HEK293 (cell line): ENCODE measurements around the gene SH3GL1.

Experiments used
- CTCF ChIA-PET: fragments of 350-600 bp; formaldehyde crosslinking; extraction: SDS; loops from one replicate; lab custom pipeline; 2021; ENCODE audit warnings: antibody characterized with exemption; lab: Yijun Ruan, JAX
- POLR2A ChIA-PET: fragments of 300-600 bp; formaldehyde crosslinking; extraction: SDS; loops from one replicate; lab custom pipeline; 2020; ENCODE audit warnings: antibody characterized with exemption, inconsistent platforms; lab: Yijun Ruan, JAX
- H3K27ac ChIP-seq: fragments of 200-500 bp; sonication (Bioruptor generic); 2 replicates; pipeline ENCODE4 v1.5.1; 2014; ENCODE audit warnings: low read depth, low read length, control low read depth, inconsistent platforms; ENCODE audit errors: extremely low read depth
- H3K36me3 ChIP-seq, 2 experiments: fragments of 200-500 bp in 1 of 2; sonication (Bioruptor generic) in 1 of 2; 1 replicate in 1 of 2; 2 replicates in 1 of 2; pipeline ENCODE4 v1.5.1; 2014 to 2017; ENCODE audit warnings: inconsistent platforms in 2 of 2, low read length in 2 of 2; ENCODE audit not compliant: control insufficient read depth in 2 of 2, insufficient read depth in 1 of 2
- H3K4me1 ChIP-seq: fragments of 200-500 bp; sonication (Bioruptor generic); 2 replicates; pipeline ENCODE4 v1.5.1; 2014; ENCODE audit warnings: mild to moderate bottlenecking, low read length, inconsistent platforms; ENCODE audit not compliant: control insufficient read depth, insufficient read depth
- H3K4me3 ChIP-seq: 2 replicates; pipeline ENCODE4 v1.5.1; 2011; ENCODE audit warnings: low read depth, mild to moderate bottlenecking, control low read depth, low read length, moderate library complexity
- H3K9me3 ChIP-seq: fragments of 200-500 bp; sonication (Bioruptor generic); 2 replicates; pipeline ENCODE4 v1.5.1; 2014; ENCODE audit warnings: low read depth, low read length, inconsistent platforms; ENCODE audit not compliant: control insufficient read depth, insufficient read depth
- FEZF1 ChIP-seq: fragments of 450-650 bp; formaldehyde crosslinking; IDR thresholded peaks from 2 replicates; pipeline ENCODE4 v1.5.1; 2016; ENCODE audit warnings: missing biosample characterization, missing genetic modification characterization
- GLIS1 ChIP-seq: fragments of 450-650 bp; formaldehyde crosslinking; IDR thresholded peaks from 2 replicates; pipeline ENCODE4 v1.5.1; 2016; ENCODE audit warnings: missing biosample characterization, missing genetic modification characterization
- KLF9 ChIP-seq: fragments of 450-650 bp; formaldehyde crosslinking; IDR thresholded peaks from 2 replicates; pipeline ENCODE4 v1.5.1; 2016; ENCODE audit warnings: missing biosample characterization, missing genetic modification characterization, low read depth
- MZF1 ChIP-seq: fragments of 450-650 bp; formaldehyde crosslinking; IDR thresholded peaks from 2 replicates; pipeline ENCODE4 v1.5.1; 2017; ENCODE audit warnings: missing biosample characterization, missing genetic modification characterization, borderline replicate concordance
- PRDM2 ChIP-seq: fragments of 450-650 bp; formaldehyde crosslinking; IDR thresholded peaks from 2 replicates; pipeline ENCODE4 v1.5.1; 2016; ENCODE audit warnings: missing biosample characterization, missing genetic modification characterization, borderline replicate concordance
- SP7 ChIP-seq: fragments of 450-650 bp; formaldehyde crosslinking; IDR thresholded peaks from 2 replicates; pipeline ENCODE4 v1.5.1; 2016; ENCODE audit warnings: missing biosample characterization, missing genetic modification characterization
- TRIM28 ChIP-seq: IDR thresholded peaks from 2 replicates; pipeline ENCODE4 v1.6.1; 2011; ENCODE audit warnings: low read length, control low read depth, borderline replicate concordance
- ZBTB17 ChIP-seq: fragments of 450-650 bp; formaldehyde crosslinking; IDR thresholded peaks from 2 replicates; pipeline ENCODE4 v1.5.1; 2016; ENCODE audit warnings: missing biosample characterization, missing genetic modification characterization
- ZBTB20 ChIP-seq: fragments of 450-650 bp; formaldehyde crosslinking; IDR thresholded peaks from 2 replicates; pipeline ENCODE4 v1.5.1; 2016; ENCODE audit warnings: missing biosample characterization, missing genetic modification characterization
- ZBTB7A ChIP-seq: fragments of 450-650 bp; formaldehyde crosslinking; IDR thresholded peaks from 2 replicates; pipeline ENCODE4 v1.5.1; 2016; ENCODE audit warnings: low read depth, missing biosample characterization, missing genetic modification characterization
- ZNF121 ChIP-seq: fragments of 450-650 bp; formaldehyde crosslinking; IDR thresholded peaks from 2 replicates; pipeline ENCODE4 v1.5.1; 2016; ENCODE audit warnings: missing biosample characterization, missing genetic modification characterization
- ZNF157 ChIP-seq: fragments of 450-650 bp; formaldehyde crosslinking; IDR thresholded peaks from 2 replicates; pipeline ENCODE4 v1.5.1; 2016; ENCODE audit warnings: missing biosample characterization, missing genetic modification characterization
- ZNF169 ChIP-seq: fragments of 450-650 bp; formaldehyde crosslinking; IDR thresholded peaks from 2 replicates; pipeline ENCODE4 v1.5.1; 2016; ENCODE audit warnings: missing biosample characterization, missing genetic modification characterization
- ZNF24 ChIP-seq: fragments of 450-650 bp; formaldehyde crosslinking; IDR thresholded peaks from 2 replicates; pipeline ENCODE4 v1.5.1; 2016; ENCODE audit warnings: missing biosample characterization, missing genetic modification characterization
- ZNF292 ChIP-seq: fragments of 450-650 bp; formaldehyde crosslinking; IDR thresholded peaks from 2 replicates; pipeline ENCODE4 v1.5.1; 2016; ENCODE audit warnings: low read depth, missing biosample characterization, missing genetic modification characterization, borderline replicate concordance
- ZNF335 ChIP-seq: fragments of 450-650 bp; formaldehyde crosslinking; conservative IDR thresholded peaks from 2 replicates; pipeline ENCODE4 v1.5.1; 2016; ENCODE audit warnings: missing biosample characterization, missing genetic modification characterization
- ZNF341 ChIP-seq: fragments of 450-650 bp; formaldehyde crosslinking; IDR thresholded peaks from 2 replicates; pipeline ENCODE4; 2016; ENCODE audit warnings: low read depth, missing biosample characterization, missing genetic modification characterization
- ZNF548 ChIP-seq: fragments of 450-650 bp; formaldehyde crosslinking; IDR thresholded peaks from 2 replicates; pipeline ENCODE4 v1.5.1; 2016; ENCODE audit warnings: missing biosample characterization, missing genetic modification characterization
- ZNF600 ChIP-seq: fragments of 450-650 bp; formaldehyde crosslinking; IDR thresholded peaks from 2 replicates; pipeline ENCODE4 v1.5.1; 2016; ENCODE audit warnings: missing biosample characterization, missing genetic modification characterization
- ZNF621 ChIP-seq: fragments of 450-650 bp; formaldehyde crosslinking; IDR thresholded peaks from 2 replicates; pipeline ENCODE4 v1.5.1; 2017; ENCODE audit warnings: missing biosample characterization, missing genetic modification characterization
- ZNF664 ChIP-seq: fragments of 450-650 bp; formaldehyde crosslinking; IDR thresholded peaks from 2 replicates; pipeline ENCODE4 v1.5.1; 2016; ENCODE audit warnings: missing biosample characterization, missing genetic modification characterization
- ZNF837 ChIP-seq: fragments of 450-650 bp; formaldehyde crosslinking; IDR thresholded peaks from 2 replicates; pipeline ENCODE4 v1.5.1; 2016; ENCODE audit warnings: missing biosample characterization, missing genetic modification characterization
- TF ChIP-seq, protein P1 (sequence below): fragments of 450-650 bp; formaldehyde crosslinking; optimal IDR thresholded peaks from 2 replicates; pipeline ENCODE3; 2016; ENCODE audit warnings: missing biosample characterization, mild to moderate bottlenecking, missing genetic modification characterization
- TF ChIP-seq, protein P2 (sequence below): fragments of 450-650 bp; formaldehyde crosslinking; IDR thresholded peaks from 2 replicates; pipeline ENCODE4 v1.5.1; 2016; ENCODE audit warnings: missing biosample characterization, missing genetic modification characterization

The SH3GL1 gene

DNA sequence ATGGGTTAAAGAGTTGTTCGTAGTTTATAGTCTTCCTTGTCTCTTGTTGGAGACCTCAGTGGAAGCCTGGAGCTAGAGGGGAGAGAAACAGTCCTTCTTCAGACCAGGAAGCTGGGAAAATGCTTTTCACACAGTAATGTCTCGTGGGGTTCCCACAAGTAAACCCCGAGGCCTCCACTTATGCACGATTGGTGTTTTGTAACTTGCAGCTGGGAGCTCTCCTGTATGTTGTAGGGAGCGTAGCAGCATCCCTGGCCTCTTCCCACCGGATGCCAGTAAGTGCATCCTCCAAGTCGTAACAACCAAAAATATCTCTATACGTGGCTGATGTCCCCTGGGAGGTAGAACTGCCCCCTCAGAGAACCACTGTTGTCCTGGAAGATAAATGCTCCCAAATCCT lies 5.6 kb upstream of the SH3GL1 start:
- no peak overlapping the region for H3K27ac ChIP-seq
- peaks cover 39 to 63% of the 10 kb centered on the region in 2 experiments for H3K36me3 ChIP-seq
- ChIA-PET POLR2A (interaction anchor here (2.4 kb wide), 1 partner anchor 10 kb away, joined by 9 read pairs; no protein-coding TSS in a partner anchor), CTCF (interaction anchor here (0.6 to 0.7 kb wide), 3 partner anchors 9 to 434 kb away, joined by 3 to 6 read pairs (median 3); no protein-coding TSS in a partner anchor)
- TF ChIP-seq ZNF621 (no peak), ZNF292 (tag by site-specific recombination) (no peak), GLIS1 (tag by site-specific recombination) (peak; percentile 46), ZNF548 (tag by site-specific recombination) (no peak)
- H3K9me3 ChIP-seq = no peaks in the 10 kb centered on the region
- H3K4me1 ChIP-seq = no peaks in the 10 kb centered on the region
- H3K4me3 ChIP-seq = no peak overlapping the region

- H3K4me1 ChIP-seq = no peaks in the 10 kb centered on the region
- H3K9me3 ChIP-seq = no peaks in the 10 kb centered on the region
- H3K4me3 ChIP-seq = peak overlapping the region; percentile 94
- H3K36me3 ChIP-seq = peaks cover 17 to 37% of the 10 kb centered on the region in 2 experiments
- POLR2A ChIA-PET = interaction anchor here (1.3 to 1.7 kb wide), 2 partner anchors 37 to 60 kb away, joined by 3 to 14 read pairs; partner anchors contain the start of gene MPND
- peak overlapping the region; percentile 92 for H3K27ac ChIP-seq
- TF ChIP-seq, protein P1, sequence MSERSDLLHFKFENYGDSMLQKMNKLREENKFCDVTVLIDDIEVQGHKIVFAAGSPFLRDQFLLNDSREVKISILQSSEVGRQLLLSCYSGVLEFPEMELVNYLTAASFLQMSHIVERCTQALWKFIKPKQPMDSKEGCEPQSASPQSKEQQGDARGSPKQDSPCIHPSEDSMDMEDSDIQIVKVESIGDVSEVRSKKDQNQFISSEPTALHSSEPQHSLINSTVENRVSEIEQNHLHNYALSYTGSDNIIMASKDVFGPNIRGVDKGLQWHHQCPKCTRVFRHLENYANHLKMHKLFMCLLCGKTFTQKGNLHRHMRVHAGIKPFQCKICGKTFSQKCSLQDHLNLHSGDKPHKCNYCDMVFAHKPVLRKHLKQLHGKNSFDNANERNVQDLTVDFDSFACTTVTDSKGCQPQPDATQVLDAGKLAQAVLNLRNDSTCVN (tag by site-specific recombination) = peak; percentile 43
- TF ChIP-seq ZNF157 (tag by site-specific recombination) (no peak), ZNF600 (peak; percentile 57), MZF1 (0 out of 2 replicates have a peak, but pooled peaks have one; percentile 29), FEZF1 (tag by site-specific recombination) (peak; percentile 37; the same call in 1 of the 2 replicates), ZNF341 (peak; percentile 35; the same call in 1 of the 2 replicates), KLF9 (tag by site-specific recombination) (0 out of 2 replicates have a peak, but pooled peaks have one; percentile 10), TRIM28 (no peak), SP7 (tag by site-specific recombination) (0 out of 2 replicates have a peak, but pooled peaks have one; percentile 12), PRDM2 (tag by site-specific recombination) (0 out of 2 replicates have a peak, but pooled peaks have one; percentile 63), ZNF837 (tag by site-specific recombination) (no peak), ZNF664 (tag by site-specific recombination) (peak; percentile 99), ZNF335 (tag by site-specific recombination) (peak; percentile 61), ZNF169 (tag by site-specific recombination) (no peak), ZBTB17 (tag by site-specific recombination) (no peak), ZNF24 (peak; percentile 96), ZNF121 (tag by site-specific recombination) (no peak), ZBTB20 (tag by site-specific recombination) (0 out of 2 replicates have a peak, but pooled peaks have one; percentile 16), ZBTB7A (tag by site-specific recombination) (no peak)
- TF ChIP-seq, protein P2, sequence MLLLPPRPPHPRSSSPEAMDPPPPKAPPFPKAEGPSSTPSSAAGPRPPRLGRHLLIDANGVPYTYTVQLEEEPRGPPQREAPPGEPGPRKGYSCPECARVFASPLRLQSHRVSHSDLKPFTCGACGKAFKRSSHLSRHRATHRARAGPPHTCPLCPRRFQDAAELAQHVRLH (tag by site-specific recombination) = peak; percentile 7; the same call in 1 of the 2 replicates
- TF ChIP-seq, all 188 proteins: peak for 13
- CTCF ChIA-PET = no interaction called here
Observed at GRCh38 chr19:4403005-4403761, 2.8 kb upstream of the SH3GL1 start.
